Ovary (tissue), 9 donors: ENCODE data around the gene AVP. TPM values are rescaled to one million over a fixed set of nuclear protein-coding genes. Genes with fewer than 3 reads are reported as not detected.

ENCODE experiments used
- DNase-seq, 5 donors: peaks; one replicate each; pipeline ENCODE4 v3.0.0-alpha.2; 2019 to 2020
- H3K27ac ChIP-seq, 2 donors: fragments of 200-600 bp; one replicate each; pipeline versions ENCODE4 v1.5.1 to v1.8.0; 2019 to 2022
- H3K27me3 ChIP-seq: fragments of 200-600 bp; one replicate; pipeline ENCODE4 v1.8.0; 2022
- H3K36me3 ChIP-seq: fragments of 200-600 bp; sonication (generic); one replicate; pipeline ENCODE4 v1.5.1; 2019
- H3K4me1 ChIP-seq: one replicate; pipeline ENCODE4 v1.8.1; 2013; ENCODE audit warnings: mild to moderate bottlenecking, moderate library complexity; ENCODE audit not compliant: insufficient read depth
- H3K4me3 ChIP-seq: fragments of 200-600 bp; sonication (generic); one replicate; pipeline ENCODE4 v1.5.1; 2017
- H3K9me3 ChIP-seq, 2 donors: fragments of 200-600 bp in 1 of 2; sonication (generic) in 1 of 2; one replicate each; pipeline versions ENCODE4 v1.5.1 to v1.8.1; 2013 to 2019; ENCODE audit warnings: mild to moderate bottlenecking in 1 of 2, moderate library complexity in 1 of 2
- CTCF ChIP-seq, 3 donors: fragments of 450-650 bp in 2 of 3; fragments of 200-600 bp in 1 of 3; IDR thresholded peaks; one replicate each; pipeline versions ENCODE4 v1.5.1 to v1.8.0; 2016 to 2022; ENCODE audit warnings: antibody characterized with exemption in 3 of 3, mild to moderate bottlenecking in 1 of 3
- EP300 ChIP-seq: sonication (generic); formaldehyde crosslinking; IDR thresholded peaks from one replicate; pipeline ENCODE4 v1.6.1; 2017; ENCODE audit warnings: antibody characterized with exemption
- POLR2A ChIP-seq: fragments of 450-650 bp; IDR thresholded peaks from one replicate; pipeline ENCODE4 v1.6.1; 2017; ENCODE audit warnings: antibody characterized with exemption, mild to moderate bottlenecking, moderate library complexity
- WGBS, 3 donors: extraction: QIAGEN DNeasy Blood & Tissue Kit in 1 of 3; methylation state at CpG; one replicate each; pipeline versions ENCODE4 v1.1.5 to v1.1.7; 2013 to 2017; 5-methylcytosine and 5-hydroxymethylcytosine counted together
- intact Hi-C, 4 donors: fragments of 100-400 bp; cut with DNase I; formaldehyde crosslinking; loops; one replicate each; pipeline versions ENCODE4 v1.11.0 to v1.15.1; 2022 to 2023
- polyA plus RNA-seq, 2 donors: library from polyadenylated mRNA; stranded (reverse); fragments of 200-250 nt in 1 of 2; fragments of 350-450 nt in 1 of 2; fragmentation: Illumina TruSeq in 1 of 2; extraction: RNeasy Lipid Tissue Mini Kit (QIAGEN cat#74804) in 1 of 2; gene quantifications; one replicate each; pipeline ENCODE4 v1.2.3, GENCODE V29; 2013 to 2014
- total RNA-seq, 7 donors: library from RNA; depleted of rRNA in 2 of 7; stranded (reverse); fragments of >200 nt in 2 of 7; fragmentation: NEBNext Ultra II Directional in 3 of 7; extraction: Animal tissue kit (Norgen Biotek cat#: 25700) in 3 of 7; gene quantifications; one replicate each; pipeline versions ENCODE4 v1.1.0 to v1.2.4, GENCODE V29; 2016 to 2023
- donor health status: DM: no; HTN: no; CAD: no; lungs with moderate emphysema.
- donor health status: DM: no; HTN: no; CAD: no.
- donor health status: Bipolar disorder and iron deficiency.
- donor health status: DM: yes; HTN: yes; CAD: no.
- donor health status: DM: no; HTN: no; CAD: no.
- donor health status: DM: yes; HTN: yes; CAD: no.

AVP gene
- total and polyA plus RNA-seq, 9 donors = not detected

DNA sequence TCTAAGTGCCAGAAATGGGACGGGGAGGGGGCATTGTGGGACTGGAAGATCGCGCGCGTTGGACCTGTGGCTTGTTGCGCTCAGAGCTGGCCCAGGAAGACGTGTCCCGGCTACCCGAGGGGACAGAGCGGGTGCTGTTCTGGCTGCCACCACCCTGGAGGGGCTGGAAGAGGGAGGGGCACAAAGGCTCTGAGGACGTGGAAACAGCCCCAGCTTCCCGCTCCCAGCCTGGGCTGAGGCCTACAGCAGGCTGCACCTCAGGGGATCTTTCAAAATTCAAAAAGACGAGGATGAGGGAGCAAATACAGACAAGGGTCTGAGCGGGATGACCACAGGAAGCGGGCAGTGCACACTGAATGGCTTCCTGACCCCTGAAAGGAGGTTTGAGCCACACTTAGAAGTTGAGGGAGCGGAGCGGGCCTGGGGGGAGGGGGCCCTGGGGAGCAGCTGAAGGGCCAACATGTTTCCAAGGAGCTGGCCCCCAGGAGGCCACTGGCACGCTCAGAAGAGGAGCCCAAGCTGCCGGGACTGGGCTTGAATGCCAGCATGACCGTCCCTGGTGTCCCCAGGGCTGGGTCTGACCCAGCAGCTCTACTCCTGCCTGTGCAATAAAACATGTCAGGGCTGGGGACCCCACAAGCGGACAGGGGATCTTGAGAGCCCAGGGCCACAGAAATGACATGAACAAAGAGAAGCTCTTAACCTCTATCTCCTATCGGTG lies 11.8 kb downstream of the AVP start:
- intact Hi-C loops = no loop called here
- H3K27ac ChIP-seq = no peak overlapping the region
- no peaks in the 10 kb centered on the region for H3K4me1 ChIP-seq
- no peak for DNase-seq
- H3K27me3 ChIP-seq = no peaks in the 10 kb centered on the region
- no peaks in the 10 kb centered on the region for H3K9me3 ChIP-seq
- H3K4me3 ChIP-seq = no peak overlapping the region
- WGBS, 3 donors = 73 to 83% (median 74%) methylated on average over 22 of the region's 22 CpGs
- TF ChIP-seq CTCF (IDR thresholded peaks at IDR 0.05) = no peak
- no peak for TF ChIP-seq EP300
- no peak for TF ChIP-seq POLR2A
- H3K36me3 ChIP-seq = no peaks in the 10 kb centered on the region

- Histone ChIP-seq H3K27ac (no peak within 1 kb of the TSS), H3K36me3 (no peaks in the 10 kb centered on the region), H3K4me1 (no peaks in the 10 kb centered on the region), H3K4me3 (peak within 1 kb of the TSS; percentile 35), H3K27me3 (no peaks in the 10 kb centered on the region), H3K9me3 (no peaks in the 10 kb centered on the region)
- no peak for DNase-seq
- 10 to 14% (median 12%) methylated on average over 81 to 95 of the region's 95 CpGs for WGBS, 3 donors
- TF ChIP-seq CTCF (IDR thresholded peaks at IDR 0.05) (no peak), EP300 (no peak)
- intact Hi-C loops = no loop called here
Measured at GRCh38 chr20:3071610-3072529, 12.7 kb downstream of the AVP start, which contains the start of gene OXT. OXT (plus strand) TSS chr20:3071620; CDS start chr20:3071656, 36 bp downstream.

DNA sequence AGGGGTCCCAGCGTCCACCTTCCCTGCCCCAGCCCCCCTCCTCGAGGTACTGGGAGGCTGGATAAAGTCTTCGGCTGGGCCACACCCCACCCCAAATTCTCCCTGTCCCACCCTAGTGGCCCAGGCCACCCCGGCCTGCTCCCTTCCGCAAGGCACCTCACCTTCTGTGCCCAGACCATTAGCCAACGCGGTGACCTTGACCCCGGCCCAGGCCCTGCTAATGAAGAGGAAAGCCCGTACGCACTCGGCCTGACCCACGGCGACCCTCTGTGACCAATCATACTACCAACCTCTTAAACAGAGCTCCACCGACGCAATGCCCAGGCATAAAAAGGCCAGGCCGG lies 13.3 kb downstream of the AVP start:
- Histone ChIP-seq H3K4me1 (no peaks in the 10 kb centered on the region), H3K36me3 (no peaks in the 10 kb centered on the region), H3K4me3 (no peak overlapping the region), H3K27ac (no peak overlapping the region), H3K9me3 (no peaks in the 10 kb centered on the region), H3K27me3 (no peaks in the 10 kb centered on the region)
- TF ChIP-seq POLR2A = no peak
- TF ChIP-seq CTCF (IDR thresholded peaks at IDR 0.05) = no peak
- TF ChIP-seq EP300 = no peak
- intact Hi-C loops = no loop called here
- 72 to 87% (median 82%) methylated on average over 16 of the region's 16 CpGs for WGBS, 3 donors
- no peak for DNase-seq

DNA sequence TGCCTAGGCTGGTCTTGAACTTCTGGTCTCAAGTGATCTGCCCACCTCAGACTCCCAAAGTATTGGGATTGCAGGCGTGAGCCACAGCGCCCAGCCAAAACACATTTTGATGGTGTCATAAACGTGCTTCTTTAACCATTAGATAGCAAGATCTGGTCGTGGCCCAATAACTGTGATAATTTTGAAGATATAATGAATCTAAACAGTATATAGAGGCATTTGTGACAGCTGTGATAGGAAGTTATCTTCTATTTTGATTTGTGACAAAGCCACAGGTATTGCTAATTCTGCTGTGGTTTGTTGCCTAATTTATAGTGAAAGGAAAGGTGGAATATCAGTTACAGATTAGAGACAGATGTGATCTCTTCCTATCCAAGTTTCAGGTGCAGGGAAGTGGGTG lies 13.8 kb downstream of the AVP start:
- Histone ChIP-seq H3K27ac (no peak overlapping the region), H3K4me3 (no peak overlapping the region), H3K9me3 (no peaks in the 10 kb centered on the region), H3K27me3 (no peaks in the 10 kb centered on the region), H3K4me1 (no peaks in the 10 kb centered on the region), H3K36me3 (no peaks in the 10 kb centered on the region)
- no peak for TF ChIP-seq POLR2A
- no peak for TF ChIP-seq EP300
- TF ChIP-seq CTCF (IDR thresholded peaks at IDR 0.05) = no peak
- no peak for DNase-seq
- intact Hi-C loops = no loop called here
- WGBS, 3 donors = 83 to 87% (median 84%) methylated on average over 4 of the region's 4 CpGs
